ENCODE data around the gene MAP4K2.

DNA sequence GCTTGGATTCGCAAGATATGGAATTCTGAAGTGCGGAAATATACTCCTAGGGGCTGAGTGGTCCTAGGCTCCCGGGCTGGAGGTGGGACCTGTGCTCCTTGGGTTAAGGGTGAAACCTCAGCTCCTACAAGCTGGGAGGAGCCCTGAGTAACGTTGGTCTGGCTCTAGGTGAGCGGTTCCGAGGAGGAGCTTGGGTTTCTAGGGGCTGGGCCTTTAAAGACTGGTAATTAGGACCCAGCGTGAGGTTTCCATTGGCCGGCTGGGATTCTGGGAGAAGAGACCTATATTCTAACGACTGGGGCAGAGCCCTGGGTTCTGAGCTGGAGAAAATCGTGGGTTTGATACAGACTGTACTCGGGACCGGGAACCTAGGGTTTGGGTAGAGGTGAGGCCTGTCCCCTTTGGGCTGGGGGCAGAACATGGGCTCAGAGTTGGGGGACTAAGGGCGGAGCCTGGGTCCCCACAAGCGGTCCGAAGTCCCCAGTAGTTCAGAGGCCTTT is 882 bp upstream of the MAP4K2 start:
- TF ChIP-seq MTA3 (CRISPR knock-in tag; IDR thresholded peaks at IDR 0.05) (no peak), RORA (CRISPR knock-in tag; IDR thresholded peaks at IDR 0.05) (no peak), RXRA (CRISPR knock-in tag; IDR thresholded peaks at IDR 0.05) (no peak), EZH2 (conservative IDR thresholded peaks at IDR 0.05; ENCODE audit: low read depth, low read length) (no peak), REXO4 (CRISPR knock-in tag; IDR thresholded peaks at IDR 0.05; ENCODE audit: borderline replicate concordance) (no peak), GATAD1 (CRISPR knock-in tag; IDR thresholded peaks at IDR 0.05) (no peak), ZZZ3 (CRISPR knock-in tag; IDR thresholded peaks at IDR 0.05; ENCODE audit: borderline replicate concordance) (no peak), ZNF777 (CRISPR knock-in tag; IDR thresholded peaks at IDR 0.05) (no peak)
- TF ChIP-seq, protein P1, sequence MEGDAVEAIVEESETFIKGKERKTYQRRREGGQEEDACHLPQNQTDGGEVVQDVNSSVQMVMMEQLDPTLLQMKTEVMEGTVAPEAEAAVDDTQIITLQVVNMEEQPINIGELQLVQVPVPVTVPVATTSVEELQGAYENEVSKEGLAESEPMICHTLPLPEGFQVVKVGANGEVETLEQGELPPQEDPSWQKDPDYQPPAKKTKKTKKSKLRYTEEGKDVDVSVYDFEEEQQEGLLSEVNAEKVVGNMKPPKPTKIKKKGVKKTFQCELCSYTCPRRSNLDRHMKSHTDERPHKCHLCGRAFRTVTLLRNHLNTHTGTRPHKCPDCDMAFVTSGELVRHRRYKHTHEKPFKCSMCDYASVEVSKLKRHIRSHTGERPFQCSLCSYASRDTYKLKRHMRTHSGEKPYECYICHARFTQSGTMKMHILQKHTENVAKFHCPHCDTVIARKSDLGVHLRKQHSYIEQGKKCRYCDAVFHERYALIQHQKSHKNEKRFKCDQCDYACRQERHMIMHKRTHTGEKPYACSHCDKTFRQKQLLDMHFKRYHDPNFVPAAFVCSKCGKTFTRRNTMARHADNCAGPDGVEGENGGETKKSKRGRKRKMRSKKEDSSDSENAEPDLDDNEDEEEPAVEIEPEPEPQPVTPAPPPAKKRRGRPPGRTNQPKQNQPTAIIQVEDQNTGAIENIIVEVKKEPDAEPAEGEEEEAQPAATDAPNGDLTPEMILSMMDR (CRISPR knock-in tag; IDR thresholded peaks at IDR 0.05) = no peak
- TF ChIP-seq, protein P2, sequence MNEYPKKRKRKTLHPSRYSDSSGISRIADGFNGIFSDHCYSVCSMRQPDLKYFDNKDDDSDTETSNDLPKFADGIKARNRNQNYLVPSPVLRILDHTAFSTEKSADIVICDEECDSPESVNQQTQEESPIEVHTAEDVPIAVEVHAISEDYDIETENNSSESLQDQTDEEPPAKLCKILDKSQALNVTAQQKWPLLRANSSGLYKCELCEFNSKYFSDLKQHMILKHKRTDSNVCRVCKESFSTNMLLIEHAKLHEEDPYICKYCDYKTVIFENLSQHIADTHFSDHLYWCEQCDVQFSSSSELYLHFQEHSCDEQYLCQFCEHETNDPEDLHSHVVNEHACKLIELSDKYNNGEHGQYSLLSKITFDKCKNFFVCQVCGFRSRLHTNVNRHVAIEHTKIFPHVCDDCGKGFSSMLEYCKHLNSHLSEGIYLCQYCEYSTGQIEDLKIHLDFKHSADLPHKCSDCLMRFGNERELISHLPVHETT (CRISPR knock-in tag; conservative IDR thresholded peaks at IDR 0.05) = no peak
- TF ChIP-seq, protein P3, sequence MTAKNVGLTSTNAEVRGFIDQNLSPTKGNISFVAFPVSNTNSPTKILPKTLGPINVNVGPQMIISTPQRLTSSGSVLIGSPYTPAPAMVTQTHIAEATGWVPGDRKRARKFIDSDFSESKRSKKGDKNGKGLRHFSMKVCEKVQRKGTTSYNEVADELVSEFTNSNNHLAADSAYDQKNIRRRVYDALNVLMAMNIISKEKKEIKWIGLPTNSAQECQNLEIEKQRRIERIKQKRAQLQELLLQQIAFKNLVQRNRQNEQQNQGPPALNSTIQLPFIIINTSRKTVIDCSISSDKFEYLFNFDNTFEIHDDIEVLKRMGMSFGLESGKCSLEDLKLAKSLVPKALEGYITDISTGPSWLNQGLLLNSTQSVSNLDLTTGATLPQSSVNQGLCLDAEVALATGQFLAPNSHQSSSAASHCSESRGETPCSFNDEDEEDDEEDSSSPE (CRISPR knock-in tag; IDR thresholded peaks at IDR 0.05) = no peak
